ENCODE measurements around the gene PRELID3B. TPM values are rescaled to one million over a fixed set of nuclear protein-coding genes. Genes with fewer than 3 reads are reported as not detected.

Gene PRELID3B
- total and polyA plus RNA-seq, 2 of the 13 experiments (the other 11 are each of a cell fraction or from before 2014, with no cell fraction given), result 23.3 to 42.6 TPM

DNA sequence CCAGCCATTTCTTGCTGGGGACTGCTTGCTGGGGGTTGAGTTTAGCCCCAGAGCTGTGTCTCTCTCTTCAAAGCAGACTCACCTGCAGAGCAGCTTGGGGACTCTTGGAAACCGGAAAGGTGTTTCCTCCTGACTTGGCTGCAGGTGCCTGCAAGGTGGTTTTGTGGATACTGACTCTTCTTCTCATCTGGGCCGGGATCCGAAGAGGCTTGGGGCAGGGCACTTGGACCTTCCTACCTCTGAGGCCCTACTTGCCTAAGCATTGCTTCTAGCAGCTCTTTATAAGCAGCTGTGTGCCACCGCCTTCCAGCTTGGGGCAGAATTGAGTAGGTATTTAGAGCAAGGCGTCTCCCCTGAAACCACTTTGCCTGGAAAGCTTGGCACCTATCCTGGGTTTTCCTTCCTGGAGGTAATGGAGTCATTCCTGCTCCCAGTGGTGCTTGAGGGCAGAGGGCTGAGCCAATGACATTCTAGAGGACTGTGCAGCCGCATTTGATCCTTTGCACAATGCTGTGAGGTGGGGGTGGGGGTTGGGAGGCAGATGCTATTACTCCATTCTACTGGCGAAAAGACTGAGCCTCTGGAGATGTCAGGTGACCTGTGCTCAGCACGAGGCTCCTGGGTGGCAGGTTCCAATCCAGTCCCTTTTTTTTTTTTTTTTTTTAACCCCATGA lies 32.1 kb downstream of the PRELID3B start (continued):
- TF ChIP-seq SMAD3 (CRISPR knock-in tag; IDR thresholded peaks at IDR 0.05), result no peak
- peak; percentile 32; the same call in 1 of the 2 replicates for TF ChIP-seq ZNF547 (CRISPR knock-in tag; IDR thresholded peaks at IDR 0.05)
- no peak for TF ChIP-seq RBAK (CRISPR knock-in tag; IDR thresholded peaks at IDR 0.05)
- no peak for TF ChIP-seq CCDC6 (CRISPR knock-in tag; IDR thresholded peaks at IDR 0.05)
- TF ChIP-seq PRDM4 (CRISPR knock-in tag; IDR thresholded peaks at IDR 0.05; ENCODE audit: borderline replicate concordance), result no peak
- no peak for TF ChIP-seq ZNF121 (CRISPR knock-in tag; IDR thresholded peaks at IDR 0.05)
- 0 out of 2 replicates have a peak, but pooled peaks have one; percentile 41 for TF ChIP-seq ZNF354B (CRISPR knock-in tag; IDR thresholded peaks at IDR 0.05)
- no peak for TF ChIP-seq KDM3A (CRISPR knock-in tag; IDR thresholded peaks at IDR 0.05; ENCODE audit: low read depth)
- TF ChIP-seq ZNF713 (CRISPR knock-in tag; IDR thresholded peaks at IDR 0.05), result no peak
- TF ChIP-seq ZNF446 (CRISPR knock-in tag; IDR thresholded peaks at IDR 0.05), result no peak
- TF ChIP-seq EP300 (IDR thresholded peaks at IDR 0.05; ENCODE audit: low read depth in 2 of 2, low read length in 2 of 2), result peak in 1 of 2 experiments; percentile 18; a peak in 1 of 4 replicates
- no peak for TF ChIP-seq EP300 (CRISPR knock-in tag; IDR thresholded peaks at IDR 0.05; ENCODE audit: borderline replicate concordance)
- no peak for TF ChIP-seq SOX6 (IDR thresholded peaks at IDR 0.05)
- TF ChIP-seq SOX6 (CRISPR knock-in tag; IDR thresholded peaks at IDR 0.05), result no peak; the same call in 1 of the 2 replicates
- no peak for TF ChIP-seq ZBTB46 (CRISPR knock-in tag; IDR thresholded peaks at IDR 0.05; ENCODE audit: borderline replicate concordance)
- no peak for TF ChIP-seq REPIN1 (CRISPR knock-in tag; IDR thresholded peaks at IDR 0.05; ENCODE audit: borderline replicate concordance, low read depth)
- TF ChIP-seq ZFP90 (CRISPR knock-in tag; IDR thresholded peaks at IDR 0.05; ENCODE audit: borderline replicate concordance), result no peak
- TF ChIP-seq TBX3 (IDR thresholded peaks at IDR 0.05; ENCODE audit: borderline replicate concordance), result no peak
- TF ChIP-seq RCOR2 (CRISPR knock-in tag; IDR thresholded peaks at IDR 0.05), result peak; percentile 95
- TF ChIP-seq EZH2 (conservative IDR thresholded peaks at IDR 0.05; ENCODE audit: low read depth, low read length), result no peak
- peak; percentile 50 for TF ChIP-seq XRCC5 (optimal IDR thresholded peaks at IDR 0.05; ENCODE audit: low read length)
- no peak for TF ChIP-seq BRCA1 (CRISPR knock-in tag; IDR thresholded peaks at IDR 0.05)
- TF ChIP-seq ZNF563 (CRISPR knock-in tag; IDR thresholded peaks at IDR 0.05), result no peak
- TF ChIP-seq CEBPG (CRISPR knock-in tag; IDR thresholded peaks at IDR 0.05), result peak; percentile 51
- TF ChIP-seq ZNF124 (CRISPR knock-in tag; IDR thresholded peaks at IDR 0.05), result no peak
- TF ChIP-seq ZNF614 (CRISPR knock-in tag; IDR thresholded peaks at IDR 0.05; ENCODE audit: borderline replicate concordance), result no peak
- TF ChIP-seq ATF4 (CRISPR knock-in tag; IDR thresholded peaks at IDR 0.05), result no peak

Data from HepG2 (cell line).